Hepatocyte (in vitro differentiated cells): ENCODE data around the gene FAR1. TPM values are rescaled to one million over a fixed set of nuclear protein-coding genes. Genes with fewer than 3 reads are reported as not detected.
A peak's percentile ranks its signal among the peaks of the same experiment; 100 is the strongest.

Experiments
- DNase-seq: peaks from one replicate; pipeline ENCODE4 v3.0.0-alpha.2; 2016; ENCODE audit warnings: low spot score
- H2AFZ ChIP-seq: fragments of 200-600 bp; sonication (generic); 2 replicates; pipeline ENCODE4 v1.6.0; 2016; ENCODE audit warnings: antibody characterized with exemption, mild to moderate bottlenecking
- H3K27ac ChIP-seq: fragments of 200-600 bp; sonication (generic); 2 replicates; pipeline ENCODE4 v1.5.1; 2016; ENCODE audit warnings: mild to moderate bottlenecking
- H3K27me3 ChIP-seq: fragments of 200-600 bp; sonication (generic); 2 replicates; pipeline ENCODE4 v1.6.1; 2016
- H3K36me3 ChIP-seq: fragments of 200-600 bp; sonication (generic); replicated peaks from 2 replicates; pipeline ENCODE4 v1.5.1; 2016; ENCODE audit warnings: low read depth; ENCODE audit not compliant: insufficient read depth
- H3K4me1 ChIP-seq: fragments of 200-600 bp; sonication (generic); 2 replicates; pipeline ENCODE4 v1.5.1; 2016; ENCODE audit warnings: mild to moderate bottlenecking, moderate library complexity; ENCODE audit not compliant: insufficient read depth
- H3K4me2 ChIP-seq: fragments of 200-600 bp; sonication (generic); 2 replicates; pipeline ENCODE4 v1.6.0; 2016
- H3K4me3 ChIP-seq: fragments of 200-600 bp; sonication (generic); 2 replicates; pipeline ENCODE4 v1.5.1; 2016; ENCODE audit warnings: mild to moderate bottlenecking
- H3K79me2 ChIP-seq: fragments of 200-600 bp; sonication (generic); 2 replicates; pipeline ENCODE4 v1.6.0; 2017; ENCODE audit warnings: mild to moderate bottlenecking
- H3K9me2 ChIP-seq: fragments of 200-600 bp; sonication (generic); replicated peaks from 2 replicates; pipeline ENCODE4 v1.6.0; 2017; ENCODE audit warnings: mild to moderate bottlenecking; ENCODE audit not compliant: insufficient read depth
- H3K9me3 ChIP-seq: fragments of 200-600 bp; sonication (generic); 2 replicates; pipeline ENCODE4 v1.5.1; 2016; ENCODE audit warnings: low read depth, mild to moderate bottlenecking
- H4K20me1 ChIP-seq: fragments of 200-600 bp; sonication (generic); 2 replicates; pipeline ENCODE4 v1.6.0; 2016; ENCODE audit warnings: mild to moderate bottlenecking; ENCODE audit not compliant: insufficient read depth, poor library complexity, severe bottlenecking
- CTCF ChIP-seq: fragments of 200-600 bp; sonication (generic); IDR thresholded peaks from 2 replicates; pipeline ENCODE4 v1.5.1; 2016; ENCODE audit warnings: antibody characterized with exemption, mild to moderate bottlenecking; ENCODE audit not compliant: poor library complexity
- EZH2 ChIP-seq: fragments of 200-600 bp; sonication (generic); IDR thresholded peaks from 2 replicates; pipeline ENCODE4 v1.6.1; 2016; ENCODE audit warnings: antibody characterized with exemption, mild to moderate bottlenecking, borderline replicate concordance
- EZH2phosphoT487 ChIP-seq: fragments of 200-600 bp; sonication (generic); IDR thresholded peaks from one replicate; pipeline ENCODE4 v1.6.1; 2018; ENCODE audit warnings: antibody characterized with exemption, mild to moderate bottlenecking, low read depth, moderate library complexity; ENCODE audit not compliant: unreplicated experiment, severe bottlenecking
- WGBS: methylation state at CpG from one replicate; pipeline ENCODE4 v1.1.6; 2016; ENCODE audit warnings: low lambda C conversion rate; ENCODE audit errors: missing lambda C conversion rate; 5-methylcytosine and 5-hydroxymethylcytosine counted together
- polyA plus RNA-seq: library from polyadenylated mRNA; unstranded; fragments of >200 nt; fragmentation: Nextera tagmentation; extraction: Ambion mirVana; gene quantifications from 2 replicates; pipeline ENCODE4 v1.2.1, GENCODE V29; 2016
- total RNA-seq: library from RNA; depleted of rRNA; stranded (reverse); fragments of >200 nt; gene quantifications from 2 replicates; pipeline ENCODE4 v1.2.3, GENCODE V29; 2014

FAR1 gene
- total and polyA plus RNA-seq, 2 experiments from 2014 or later: 21.7 to 71.4 TPM

GRCh38 chr11:13695886-13696285, 27.4 kb downstream of the FAR1 start:
- Histone ChIP-seq H3K4me1 (peaks cover 25% of the 10 kb centered on the region), H3K4me3 (no peak overlapping the region), H3K9me3 (no peaks in the 10 kb centered on the region), H3K79me2 (peaks cover 70% of the 10 kb centered on the region), H3K27ac (no peak overlapping the region), H3K27me3 (no peaks in the 10 kb centered on the region), H3K4me2 (no peak overlapping the region), H2AFZ (no peak overlapping the region), H3K9me2 (no peaks in the 10 kb centered on the region), H3K36me3 (no peaks in the 10 kb centered on the region), H4K20me1 (peaks cover 16% of the 10 kb centered on the region)
- no peak for TF ChIP-seq CTCF
- TF ChIP-seq EZH2phosphoT487: no peak
- TF ChIP-seq EZH2: no peak
- no peak for DNase-seq

GRCh38 chr11:13697710-13698109, 29.2 kb downstream of the FAR1 start:
- no peaks in the 10 kb centered on the region for H3K36me3 ChIP-seq
- no peak overlapping the region for H2AFZ ChIP-seq
- peaks cover 60% of the 10 kb centered on the region for H3K79me2 ChIP-seq
- WGBS: 94% methylated on average over 1 of the region's 1 CpG
- no peak overlapping the region for H3K4me3 ChIP-seq
- no peak overlapping the region for H3K27ac ChIP-seq
- H3K4me2 ChIP-seq: no peak overlapping the region
- H3K9me3 ChIP-seq: no peaks in the 10 kb centered on the region
- TF ChIP-seq EZH2 (no peak), CTCF (no peak), EZH2phosphoT487 (no peak)
- peaks cover 25% of the 10 kb centered on the region for H3K4me1 ChIP-seq
- H3K9me2 ChIP-seq: no peaks in the 10 kb centered on the region
- H3K27me3 ChIP-seq: no peaks in the 10 kb centered on the region
- peaks cover 7% of the 10 kb centered on the region for H4K20me1 ChIP-seq
- no peak for DNase-seq

GRCh38 chr11:13698132-13698531, 29.7 kb downstream of the FAR1 start:
- Histone ChIP-seq H3K4me3 (no peak overlapping the region), H3K27me3 (no peaks in the 10 kb centered on the region), H3K9me2 (no peaks in the 10 kb centered on the region), H4K20me1 (peaks cover 7% of the 10 kb centered on the region), H3K36me3 (no peaks in the 10 kb centered on the region), H3K4me1 (peaks cover 25% of the 10 kb centered on the region), H3K4me2 (no peak overlapping the region), H3K79me2 (peaks cover 56% of the 10 kb centered on the region), H3K9me3 (no peaks in the 10 kb centered on the region), H3K27ac (no peak overlapping the region), H2AFZ (no peak overlapping the region)
- DNase-seq: no peak
- 77% methylated on average over 2 of the region's 2 CpGs for WGBS
- TF ChIP-seq CTCF (no peak), EZH2 (no peak), EZH2phosphoT487 (no peak)

- 62% methylated on average over 2 of the region's 2 CpGs for WGBS
- no peak for DNase-seq
- H3K9me2 ChIP-seq: no peaks in the 10 kb centered on the region
- H3K9me3 ChIP-seq: no peaks in the 10 kb centered on the region
- TF ChIP-seq CTCF (no peak), EZH2 (no peak), EZH2phosphoT487 (no peak)
- no peaks in the 10 kb centered on the region for H4K20me1 ChIP-seq
- no peak overlapping the region for H2AFZ ChIP-seq
- H3K4me2 ChIP-seq: no peak overlapping the region
- no peaks in the 10 kb centered on the region for H3K36me3 ChIP-seq
- no peak overlapping the region for H3K4me3 ChIP-seq
- peaks cover 47% of the 10 kb centered on the region for H3K79me2 ChIP-seq
- H3K27me3 ChIP-seq: no peaks in the 10 kb centered on the region
- H3K4me1 ChIP-seq: peaks cover 25% of the 10 kb centered on the region
- H3K27ac ChIP-seq: peak overlapping the region; percentile 2
Measured at GRCh38 chr11:13699041-13699440, 30.6 kb downstream of the FAR1 start.
